GM12801 (cell line): ENCODE data around the gene AFAP1.

Experiments used
- TF ChIP-seq, protein P1 (sequence below): IDR thresholded peaks from one replicate; pipeline ENCODE4 v1.5.1; 2011; ENCODE audit warnings: control low read depth; ENCODE audit not compliant: insufficient read length; ENCODE audit errors: extremely low read depth

Gene AFAP1

DNA sequence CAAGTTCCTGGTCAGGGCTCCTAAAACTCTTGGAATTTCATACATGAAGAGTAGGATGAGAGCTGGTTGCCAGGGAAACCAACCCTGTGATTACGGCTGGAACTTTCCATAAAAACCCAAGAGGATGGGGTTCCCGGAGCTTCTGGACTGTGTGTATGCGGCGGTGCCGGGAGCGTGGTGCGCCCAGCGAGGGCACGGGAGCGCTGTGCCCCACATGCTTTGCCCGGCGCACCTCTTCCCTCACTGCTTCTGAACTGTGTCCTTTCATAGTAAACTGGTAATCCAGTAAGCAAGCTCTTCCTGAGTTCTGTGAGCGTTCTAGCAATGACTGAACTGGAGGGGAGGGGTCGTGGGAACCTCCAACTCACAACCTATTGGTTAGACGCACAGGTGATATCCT, 152.6 kb downstream of the AFAP1 start:
- TF ChIP-seq, protein P1, sequence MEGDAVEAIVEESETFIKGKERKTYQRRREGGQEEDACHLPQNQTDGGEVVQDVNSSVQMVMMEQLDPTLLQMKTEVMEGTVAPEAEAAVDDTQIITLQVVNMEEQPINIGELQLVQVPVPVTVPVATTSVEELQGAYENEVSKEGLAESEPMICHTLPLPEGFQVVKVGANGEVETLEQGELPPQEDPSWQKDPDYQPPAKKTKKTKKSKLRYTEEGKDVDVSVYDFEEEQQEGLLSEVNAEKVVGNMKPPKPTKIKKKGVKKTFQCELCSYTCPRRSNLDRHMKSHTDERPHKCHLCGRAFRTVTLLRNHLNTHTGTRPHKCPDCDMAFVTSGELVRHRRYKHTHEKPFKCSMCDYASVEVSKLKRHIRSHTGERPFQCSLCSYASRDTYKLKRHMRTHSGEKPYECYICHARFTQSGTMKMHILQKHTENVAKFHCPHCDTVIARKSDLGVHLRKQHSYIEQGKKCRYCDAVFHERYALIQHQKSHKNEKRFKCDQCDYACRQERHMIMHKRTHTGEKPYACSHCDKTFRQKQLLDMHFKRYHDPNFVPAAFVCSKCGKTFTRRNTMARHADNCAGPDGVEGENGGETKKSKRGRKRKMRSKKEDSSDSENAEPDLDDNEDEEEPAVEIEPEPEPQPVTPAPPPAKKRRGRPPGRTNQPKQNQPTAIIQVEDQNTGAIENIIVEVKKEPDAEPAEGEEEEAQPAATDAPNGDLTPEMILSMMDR = no peak

DNA sequence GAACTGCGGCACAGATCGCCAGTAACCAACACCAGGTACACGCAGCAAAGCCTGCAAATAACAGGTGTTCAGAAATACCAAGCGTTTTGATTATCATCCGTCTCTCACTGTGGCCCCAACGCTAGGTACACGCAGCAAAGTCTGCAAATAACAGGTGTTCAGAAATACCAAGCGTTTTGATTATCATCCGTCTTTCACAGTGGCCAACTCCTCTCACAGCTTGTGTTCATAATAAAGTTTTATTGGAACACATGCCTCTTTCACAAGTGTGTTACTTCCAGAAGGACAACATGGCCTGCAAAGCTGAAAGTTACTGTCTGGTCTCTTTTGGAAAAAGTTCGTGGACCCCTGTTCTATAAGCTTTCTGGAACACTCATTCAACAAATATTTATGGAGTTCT, 153.1 kb downstream of the AFAP1 start:
- TF ChIP-seq, protein P1 = no peak

- TF ChIP-seq, protein P1 = no peak
Measured at GRCh38 chr4:7786040-7786439, 153.6 kb downstream of the AFAP1 start.

DNA sequence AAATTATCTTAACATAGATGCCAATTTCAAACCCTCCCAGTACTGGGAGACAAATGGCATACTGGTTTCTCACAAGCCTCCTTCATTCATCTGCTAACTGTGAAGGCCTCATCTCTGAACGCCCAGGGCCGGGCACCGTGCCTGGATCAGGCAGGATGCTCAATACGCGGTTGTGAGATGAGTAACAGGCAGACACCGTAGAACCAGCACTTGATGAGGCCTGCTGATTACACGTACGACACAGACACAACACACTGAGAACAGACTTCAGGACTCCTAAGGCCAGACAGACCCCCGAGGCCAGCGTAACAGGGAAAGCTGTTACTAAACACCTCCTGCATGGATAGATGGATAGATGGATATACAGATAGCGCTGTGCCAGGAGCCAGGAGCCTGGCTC, 154.6 kb downstream of the AFAP1 start:
- TF ChIP-seq, protein P1 = no peak

- TF ChIP-seq, protein P1 = no peak
Measured at GRCh38 chr4:7784131-7784870, 155.4 kb downstream of the AFAP1 start.

DNA sequence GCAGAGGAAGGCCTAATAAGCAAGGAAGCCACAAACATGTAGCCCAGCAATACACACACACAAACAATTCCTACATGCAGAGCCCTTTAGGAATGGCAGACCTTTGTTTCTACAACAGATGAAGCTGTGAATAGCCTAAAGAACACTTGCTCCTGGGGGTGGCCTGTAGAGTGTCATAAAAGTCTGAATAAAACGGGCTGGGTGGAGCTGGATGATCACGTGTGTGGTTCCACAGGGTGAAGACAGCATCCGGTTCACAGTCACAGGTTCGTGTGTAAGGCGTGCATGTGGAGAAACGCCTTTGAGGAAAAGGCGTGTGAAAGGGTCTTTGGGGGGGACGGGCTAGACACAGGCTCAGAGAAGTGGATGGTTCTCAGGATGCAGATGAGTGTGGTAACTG, 156.1 kb downstream of the AFAP1 start:
- TF ChIP-seq, protein P1 = no peak

DNA sequence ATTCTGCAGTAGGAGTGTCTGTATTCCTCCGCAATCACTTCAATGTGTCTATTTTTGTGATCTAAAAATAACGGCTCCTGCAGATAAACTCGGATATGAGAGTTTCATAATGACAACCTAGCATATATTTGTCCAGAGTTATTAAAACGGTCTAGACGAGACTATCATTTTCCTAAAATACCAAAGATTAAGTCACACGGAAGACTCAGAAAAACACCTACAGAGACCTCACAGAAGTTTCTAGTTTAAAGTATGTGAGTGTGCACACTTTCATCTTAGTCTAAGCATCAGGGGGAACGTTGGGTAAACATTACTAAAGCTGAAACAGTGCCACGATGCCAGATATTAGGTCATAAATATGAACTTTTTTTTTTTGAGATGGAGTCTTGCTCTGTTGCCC, 156.9 kb downstream of the AFAP1 start:
- TF ChIP-seq, protein P1 = no peak
